Measurements from ENCODE around the gene AFDN.

The AFDN gene

DNA sequence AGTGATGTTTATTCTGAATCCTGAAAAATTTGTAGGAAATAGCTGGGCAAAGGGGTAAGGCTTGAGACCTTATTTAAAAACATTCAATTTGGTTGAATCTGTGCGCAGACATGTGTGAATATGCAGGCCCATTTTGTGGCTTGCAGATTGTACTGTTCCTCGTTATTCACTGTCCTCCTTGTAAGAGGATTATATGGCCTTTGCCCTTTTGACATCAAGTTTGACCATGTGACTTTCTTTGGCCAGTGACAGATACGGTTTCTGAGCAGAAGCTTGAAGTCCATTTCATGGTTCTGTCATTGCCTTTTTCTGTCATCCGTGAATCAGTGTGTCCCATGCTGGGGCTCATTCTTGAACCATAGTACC, 13.4 kb downstream of the AFDN start:
- no peaks in the 10 kb centered on the region for H4K20me1 ChIP-seq (ENCODE audit: insufficient read depth, low read length)
- no peak overlapping the region for H2AFZ ChIP-seq (ENCODE audit: low read length)
- DNase-seq, result no peak
- H3K9ac ChIP-seq (ENCODE audit: low read length), result no peak overlapping the region
- no peak overlapping the region for H3K27ac ChIP-seq (ENCODE audit: low read length)
- no peaks in the 10 kb centered on the region for H3K27me3 ChIP-seq (replicated peaks; ENCODE audit: insufficient read depth, low read length)
- no peaks in the 10 kb centered on the region for H3F3A ChIP-seq (ENCODE audit: insufficient read depth, low read length)
- H3K4me2 ChIP-seq (ENCODE audit: low read depth, low read length), result no peak overlapping the region
- H3K79me2 ChIP-seq (ENCODE audit: low read length), result peaks cover 12% of the 10 kb centered on the region; the same call in 1 of the 2 replicates
- H3K9me2 ChIP-seq (replicated peaks; ENCODE audit: insufficient read depth, low read length), result no peaks in the 10 kb centered on the region
- no peaks in the 10 kb centered on the region for H3K36me3 ChIP-seq (replicated peaks; ENCODE audit: insufficient read depth, low read length)
- H3K4me1 ChIP-seq (ENCODE audit: low read length), result no peaks in the 10 kb centered on the region
- H3K9me3 ChIP-seq (replicated peaks; ENCODE audit: insufficient read depth, low read length), result no peaks in the 10 kb centered on the region
- no peak overlapping the region for H3K4me3 ChIP-seq (ENCODE audit: low read length)
- TF ChIP-seq EZH2 (optimal IDR thresholded peaks at IDR 0.05; ENCODE audit: low read depth, low read length) (no peak), EZH2phosphoT487 (IDR thresholded peaks at IDR 0.05; ENCODE audit: low read length) (no peak)
- TF ChIP-seq, protein P1, sequence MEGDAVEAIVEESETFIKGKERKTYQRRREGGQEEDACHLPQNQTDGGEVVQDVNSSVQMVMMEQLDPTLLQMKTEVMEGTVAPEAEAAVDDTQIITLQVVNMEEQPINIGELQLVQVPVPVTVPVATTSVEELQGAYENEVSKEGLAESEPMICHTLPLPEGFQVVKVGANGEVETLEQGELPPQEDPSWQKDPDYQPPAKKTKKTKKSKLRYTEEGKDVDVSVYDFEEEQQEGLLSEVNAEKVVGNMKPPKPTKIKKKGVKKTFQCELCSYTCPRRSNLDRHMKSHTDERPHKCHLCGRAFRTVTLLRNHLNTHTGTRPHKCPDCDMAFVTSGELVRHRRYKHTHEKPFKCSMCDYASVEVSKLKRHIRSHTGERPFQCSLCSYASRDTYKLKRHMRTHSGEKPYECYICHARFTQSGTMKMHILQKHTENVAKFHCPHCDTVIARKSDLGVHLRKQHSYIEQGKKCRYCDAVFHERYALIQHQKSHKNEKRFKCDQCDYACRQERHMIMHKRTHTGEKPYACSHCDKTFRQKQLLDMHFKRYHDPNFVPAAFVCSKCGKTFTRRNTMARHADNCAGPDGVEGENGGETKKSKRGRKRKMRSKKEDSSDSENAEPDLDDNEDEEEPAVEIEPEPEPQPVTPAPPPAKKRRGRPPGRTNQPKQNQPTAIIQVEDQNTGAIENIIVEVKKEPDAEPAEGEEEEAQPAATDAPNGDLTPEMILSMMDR (IDR thresholded peaks at IDR 0.05; ENCODE audit: low read length), result no peak

DNA sequence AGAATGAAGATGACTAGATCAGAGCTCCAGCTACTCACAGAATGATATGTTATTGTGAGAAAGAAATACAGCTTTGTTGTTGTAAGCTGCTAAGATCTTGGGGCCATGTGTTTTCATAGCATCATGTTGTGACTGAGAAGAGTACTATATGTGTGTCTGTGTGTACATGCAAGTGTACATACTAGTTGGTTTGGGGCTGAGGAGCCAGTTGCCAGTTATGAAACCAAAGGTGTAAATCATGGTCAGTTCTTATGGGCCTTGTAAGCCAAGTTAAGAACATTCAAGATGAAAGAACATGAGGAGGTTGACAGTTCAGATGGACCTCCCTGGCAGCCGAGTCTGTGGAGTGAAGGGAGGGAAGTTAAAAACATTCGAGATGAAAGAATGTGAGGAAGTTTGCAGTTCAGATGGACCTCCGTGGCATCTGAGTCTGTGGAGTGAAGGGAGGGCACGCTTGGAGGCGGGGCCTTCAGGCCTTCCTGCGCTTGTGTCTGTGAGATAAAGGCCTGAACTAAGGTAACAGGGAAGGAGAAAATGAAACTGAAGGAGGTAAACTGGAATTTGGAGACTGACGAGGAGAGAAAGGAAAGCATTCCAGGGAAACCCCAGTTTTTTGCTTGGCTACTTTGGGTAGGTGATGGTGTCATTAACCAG, 13.9 kb downstream of the AFDN start:
- Histone ChIP-seq H3K79me2 (ENCODE audit: low read length) (peaks cover 12% of the 10 kb centered on the region; the same call in 1 of the 2 replicates), H2AFZ (ENCODE audit: low read length) (no peak overlapping the region)

DNA sequence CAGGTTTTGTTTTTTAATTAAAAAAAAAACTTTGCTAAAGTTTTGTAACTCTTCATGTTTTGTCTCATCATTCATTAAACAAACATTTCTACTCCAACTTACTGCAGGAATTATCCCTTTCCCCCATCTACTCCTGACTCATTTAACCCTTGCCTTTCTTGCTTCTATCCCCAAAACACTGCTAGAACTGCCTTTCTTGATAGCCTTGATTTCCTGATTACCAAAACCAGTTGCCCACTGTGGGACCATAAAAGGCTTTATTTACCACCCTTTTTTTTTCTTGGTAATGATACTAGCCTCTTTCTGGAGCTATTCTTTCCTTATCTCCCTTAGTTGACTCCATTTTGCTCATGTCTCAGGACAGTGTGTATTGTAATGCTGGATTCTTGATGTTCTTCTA, 15.3 kb downstream of the AFDN start:
- Histone ChIP-seq H3K4me2 (ENCODE audit: low read depth, low read length) (no peak overlapping the region), H4K20me1 (ENCODE audit: insufficient read depth, low read length) (no peaks in the 10 kb centered on the region), H3K27ac (ENCODE audit: low read length) (no peak overlapping the region), H3K9me2 (replicated peaks; ENCODE audit: insufficient read depth, low read length) (no peaks in the 10 kb centered on the region), H2AFZ (ENCODE audit: low read length) (no peak overlapping the region), H3K4me3 (ENCODE audit: low read length) (no peak overlapping the region), H3K79me2 (ENCODE audit: low read length) (peaks cover 12% of the 10 kb centered on the region; the same call in 1 of the 2 replicates), H3K9me3 (replicated peaks; ENCODE audit: insufficient read depth, low read length) (no peaks in the 10 kb centered on the region), H3F3A (ENCODE audit: insufficient read depth, low read length) (no peaks in the 10 kb centered on the region), H3K27me3 (replicated peaks; ENCODE audit: insufficient read depth, low read length) (no peaks in the 10 kb centered on the region), H3K4me1 (ENCODE audit: low read length) (no peaks in the 10 kb centered on the region), H3K36me3 (replicated peaks; ENCODE audit: insufficient read depth, low read length) (no peaks in the 10 kb centered on the region), H3K9ac (ENCODE audit: low read length) (no peak overlapping the region)
- TF ChIP-seq EZH2 (optimal IDR thresholded peaks at IDR 0.05; ENCODE audit: low read depth, low read length), result no peak
- TF ChIP-seq EZH2phosphoT487 (IDR thresholded peaks at IDR 0.05; ENCODE audit: low read length), result no peak
- TF ChIP-seq, protein P1 (IDR thresholded peaks at IDR 0.05; ENCODE audit: low read length), result no peak
- DNase-seq, result no peak

More for the DNA sequence above, 13.9 kb downstream of the AFDN start:
- Histone ChIP-seq H3K27ac (ENCODE audit: low read length) (no peak overlapping the region), H3K27me3 (replicated peaks; ENCODE audit: insufficient read depth, low read length) (no peaks in the 10 kb centered on the region), H3K4me1 (ENCODE audit: low read length) (no peaks in the 10 kb centered on the region), H4K20me1 (ENCODE audit: insufficient read depth, low read length) (no peaks in the 10 kb centered on the region), H3K4me2 (ENCODE audit: low read depth, low read length) (no peak overlapping the region), H3K36me3 (replicated peaks; ENCODE audit: insufficient read depth, low read length) (no peaks in the 10 kb centered on the region), H3K9me2 (replicated peaks; ENCODE audit: insufficient read depth, low read length) (no peaks in the 10 kb centered on the region), H3K9ac (ENCODE audit: low read length) (no peak overlapping the region), H3K4me3 (ENCODE audit: low read length) (no peak overlapping the region), H3K9me3 (replicated peaks; ENCODE audit: insufficient read depth, low read length) (no peaks in the 10 kb centered on the region), H3F3A (ENCODE audit: insufficient read depth, low read length) (no peaks in the 10 kb centered on the region)
- TF ChIP-seq, protein P1 (IDR thresholded peaks at IDR 0.05; ENCODE audit: low read length), result no peak
- TF ChIP-seq EZH2phosphoT487 (IDR thresholded peaks at IDR 0.05; ENCODE audit: low read length) (no peak), EZH2 (optimal IDR thresholded peaks at IDR 0.05; ENCODE audit: low read depth, low read length) (no peak)
- DNase-seq, result no peak

All from MM.1S (cell line).